Coronary artery (tissue), 2 donors: ENCODE results near the gene OR51S1.

Source experiments
- DNase-seq: peaks from one replicate; pipeline ENCODE4 v3.0.0-alpha.2; 2017; ENCODE audit warnings: low spot score
- H3K27ac ChIP-seq, 2 donors: fragments of 200-600 bp; sonication (generic); one replicate each; pipeline ENCODE4 v1.5.1; 2016 to 2019
- H3K4me3 ChIP-seq: fragments of 200-600 bp; sonication (generic); 2 replicates; pipeline ENCODE4 v1.5.1; 2016; ENCODE audit warnings: mild to moderate bottlenecking, moderate library complexity
- TF ChIP-seq, protein P1 (sequence below): fragments of 200-600 bp; sonication (generic); IDR thresholded peaks from one replicate; pipeline ENCODE4 v1.5.1; 2019; ENCODE audit warnings: antibody characterized with exemption

Gene OR51S1, protein sequence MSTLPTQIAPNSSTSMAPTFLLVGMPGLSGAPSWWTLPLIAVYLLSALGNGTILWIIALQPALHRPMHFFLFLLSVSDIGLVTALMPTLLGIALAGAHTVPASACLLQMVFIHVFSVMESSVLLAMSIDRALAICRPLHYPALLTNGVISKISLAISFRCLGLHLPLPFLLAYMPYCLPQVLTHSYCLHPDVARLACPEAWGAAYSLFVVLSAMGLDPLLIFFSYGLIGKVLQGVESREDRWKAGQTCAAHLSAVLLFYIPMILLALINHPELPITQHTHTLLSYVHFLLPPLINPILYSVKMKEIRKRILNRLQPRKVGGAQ

DNA sequence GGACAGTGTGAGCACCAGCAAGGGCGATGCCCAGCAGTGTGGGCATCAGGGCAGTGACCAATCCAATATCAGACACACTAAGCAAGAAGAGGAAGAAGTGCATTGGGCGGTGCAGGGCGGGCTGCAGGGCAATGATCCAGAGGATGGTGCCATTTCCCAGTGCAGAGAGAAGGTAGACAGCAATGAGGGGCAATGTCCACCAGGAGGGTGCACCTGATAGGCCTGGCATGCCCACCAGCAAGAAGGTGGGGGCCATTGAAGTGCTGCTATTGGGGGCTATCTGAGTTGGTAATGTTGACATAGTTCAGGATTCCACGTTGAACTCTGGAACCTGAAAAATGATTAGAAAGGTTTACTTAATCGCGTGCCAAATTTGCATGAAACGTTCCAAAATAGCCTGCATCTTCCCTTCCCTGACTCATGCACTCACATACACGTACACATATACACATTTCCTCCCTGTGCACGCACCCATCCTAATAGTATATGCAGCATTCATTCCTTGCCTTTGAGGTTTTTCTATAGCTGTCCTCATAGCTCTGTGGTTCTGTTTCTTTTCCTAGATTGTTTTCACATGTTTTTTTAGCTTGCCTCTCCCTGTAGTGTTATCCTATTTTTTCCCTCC lies at the start of gene OR51S1:
OR51S1 (minus strand) TSS at position 301 of the 625 bp plus-strand sequence; CDS start at position 301, 0 bp downstream.
- no peak within 1 kb of the TSS for H3K27ac ChIP-seq
- no peak for DNase-seq
- no peak within 1 kb of the TSS for H3K4me3 ChIP-seq
- TF ChIP-seq, protein P1, sequence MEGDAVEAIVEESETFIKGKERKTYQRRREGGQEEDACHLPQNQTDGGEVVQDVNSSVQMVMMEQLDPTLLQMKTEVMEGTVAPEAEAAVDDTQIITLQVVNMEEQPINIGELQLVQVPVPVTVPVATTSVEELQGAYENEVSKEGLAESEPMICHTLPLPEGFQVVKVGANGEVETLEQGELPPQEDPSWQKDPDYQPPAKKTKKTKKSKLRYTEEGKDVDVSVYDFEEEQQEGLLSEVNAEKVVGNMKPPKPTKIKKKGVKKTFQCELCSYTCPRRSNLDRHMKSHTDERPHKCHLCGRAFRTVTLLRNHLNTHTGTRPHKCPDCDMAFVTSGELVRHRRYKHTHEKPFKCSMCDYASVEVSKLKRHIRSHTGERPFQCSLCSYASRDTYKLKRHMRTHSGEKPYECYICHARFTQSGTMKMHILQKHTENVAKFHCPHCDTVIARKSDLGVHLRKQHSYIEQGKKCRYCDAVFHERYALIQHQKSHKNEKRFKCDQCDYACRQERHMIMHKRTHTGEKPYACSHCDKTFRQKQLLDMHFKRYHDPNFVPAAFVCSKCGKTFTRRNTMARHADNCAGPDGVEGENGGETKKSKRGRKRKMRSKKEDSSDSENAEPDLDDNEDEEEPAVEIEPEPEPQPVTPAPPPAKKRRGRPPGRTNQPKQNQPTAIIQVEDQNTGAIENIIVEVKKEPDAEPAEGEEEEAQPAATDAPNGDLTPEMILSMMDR, result no peak

DNA sequence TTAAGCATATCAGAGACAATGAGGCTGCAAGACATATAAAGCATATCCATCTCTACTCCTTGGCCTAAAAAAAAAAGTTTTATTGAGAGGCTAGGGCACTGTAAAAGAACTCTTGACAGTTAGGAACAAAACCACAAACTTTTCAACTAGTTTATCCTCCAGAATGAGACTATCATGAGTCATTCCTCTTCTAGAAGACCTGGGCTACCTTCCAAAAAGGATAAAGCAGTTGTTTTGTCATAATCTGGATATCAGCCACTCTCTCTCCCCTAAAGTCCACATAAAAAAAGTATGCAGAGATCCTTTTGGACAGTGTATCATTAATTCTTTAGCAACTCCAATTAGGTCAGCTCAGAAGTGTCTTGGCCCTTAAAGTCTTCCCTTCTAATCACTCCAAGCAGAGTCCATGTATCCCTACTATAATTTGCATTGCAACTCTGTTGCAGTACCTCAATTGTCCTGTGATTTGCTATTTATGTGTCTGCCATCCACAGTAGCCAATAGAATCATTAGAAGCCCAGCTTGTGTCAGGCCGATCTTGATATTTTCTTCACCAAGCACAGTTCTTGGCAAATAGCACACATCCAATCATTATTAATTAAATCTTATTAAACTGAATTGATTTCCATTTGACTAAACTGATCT lies 43.1 kb upstream of the OR51S1 start:
- H3K27ac ChIP-seq, result no peak overlapping the region
- H3K4me3 ChIP-seq, result no peak overlapping the region
- DNase-seq, result no peak
- TF ChIP-seq, protein P1, result no peak

DNA sequence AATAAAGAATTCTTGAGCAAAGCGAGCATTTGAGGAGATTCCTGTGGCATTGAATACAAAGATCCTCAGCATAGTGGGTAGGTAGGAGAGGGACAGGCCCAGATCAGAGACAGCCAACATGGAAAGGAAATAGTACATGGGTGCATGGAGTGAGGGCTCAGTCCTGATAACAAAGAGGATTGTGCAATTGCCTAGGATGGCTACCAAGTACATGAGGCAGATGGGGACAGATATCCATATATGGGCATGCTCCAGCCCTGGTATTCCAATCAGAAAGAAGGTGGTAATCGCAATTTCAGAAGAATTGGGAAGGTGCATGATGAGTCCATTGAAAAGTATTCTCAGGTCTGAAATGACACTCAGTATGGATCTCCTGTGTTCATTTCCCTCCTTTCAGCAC lies 41.3 kb upstream of the OR51S1 start:
- Histone ChIP-seq H3K4me3 (no peak overlapping the region), H3K27ac (no peak overlapping the region)
- DNase-seq, result no peak
- TF ChIP-seq, protein P1, result no peak

DNA sequence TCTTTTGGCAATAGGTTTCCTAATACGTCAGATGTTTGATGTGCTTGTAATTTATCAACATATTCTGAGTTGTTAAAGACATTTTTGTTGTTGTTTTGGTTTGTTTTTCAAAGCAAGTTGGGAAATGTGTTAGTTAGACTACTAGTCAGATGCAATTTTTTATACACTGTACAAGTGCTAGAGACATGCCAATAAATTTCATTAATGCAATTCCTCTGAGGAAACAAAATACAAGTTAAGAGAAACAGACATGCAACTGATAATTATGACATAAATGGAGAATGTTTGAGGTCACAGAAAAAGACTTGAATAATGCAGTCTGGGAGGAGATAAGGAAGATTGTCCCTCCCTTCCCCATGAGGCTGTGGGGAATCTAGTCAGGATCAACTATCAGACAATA lies 38.6 kb upstream of the OR51S1 start:
- no peak for DNase-seq
- TF ChIP-seq, protein P1, result no peak
- no peak overlapping the region for H3K4me3 ChIP-seq
- H3K27ac ChIP-seq, result no peak overlapping the region

DNA sequence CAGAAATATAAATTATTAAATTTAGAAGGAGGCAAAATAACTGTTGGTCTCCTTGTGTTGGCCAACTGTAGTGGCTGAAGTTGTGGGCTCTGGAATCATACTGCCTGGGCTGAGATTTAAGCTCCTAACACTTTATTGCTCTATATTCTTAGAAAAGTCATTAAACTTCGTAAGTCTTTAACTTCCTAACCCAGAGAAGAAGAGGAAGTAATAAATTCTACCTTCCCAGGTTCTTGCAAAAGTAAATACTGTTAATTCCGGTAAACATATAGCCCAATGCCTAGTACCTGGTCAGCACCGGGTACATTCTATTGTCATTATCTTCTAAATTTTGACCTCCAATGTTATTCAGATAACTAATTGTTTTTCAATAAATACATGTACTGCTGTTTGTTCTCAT lies 37.2 kb upstream of the OR51S1 start:
- TF ChIP-seq, protein P1, result no peak
- Histone ChIP-seq H3K4me3 (no peak overlapping the region), H3K27ac (no peak overlapping the region)
- DNase-seq, result no peak

DNA sequence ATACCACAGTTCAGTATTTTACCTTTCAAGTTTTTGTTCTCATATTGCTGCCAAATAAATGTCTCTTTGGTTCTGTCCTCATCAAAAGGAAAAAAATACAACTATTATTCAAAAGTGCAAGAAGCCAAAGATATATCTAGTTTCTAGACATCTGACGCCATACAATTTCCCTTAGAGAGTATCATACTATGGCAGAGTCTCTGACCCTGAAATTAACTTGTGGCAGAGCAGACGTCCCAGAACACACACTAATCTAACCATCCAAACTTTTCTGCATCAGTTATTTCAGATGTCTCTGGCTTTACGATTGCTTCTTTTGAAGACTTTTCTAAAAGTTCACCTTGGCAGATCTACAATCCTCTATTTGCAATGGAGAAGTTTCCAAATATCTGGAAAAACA lies 35.4 kb upstream of the OR51S1 start:
- H3K27ac ChIP-seq, result no peak overlapping the region
- TF ChIP-seq, protein P1, result no peak
- H3K4me3 ChIP-seq, result no peak overlapping the region
- DNase-seq, result no peak
